B cell (primary cell): ENCODE measurements around the gene EPHB6. TPM values are rescaled to one million over a fixed set of nuclear protein-coding genes. Genes with fewer than 3 reads are reported as not detected.

Experiments
- ATAC-seq: fragments of 200-7000 bp; cut with Tn5 transposase; one replicate; pipeline ENCODE4 v1.10.0; 2021; ENCODE audit warnings: low read depth, mild to moderate bottlenecking, moderate number of reproducible peaks, moderate library complexity
- CTCF ChIA-PET: fragments of 350-600 bp; sonication (Branson Sonifier 250); formaldehyde crosslinking; loops from one replicate; lab custom pipeline; 2021; ENCODE audit warnings: antibody characterized with exemption, inconsistent platforms; lab: Charles Lee
- POLR2A ChIA-PET: fragments of 350-600 bp; sonication (Branson Sonifier 250); formaldehyde crosslinking; loops from one replicate; lab custom pipeline; 2021; ENCODE audit warnings: antibody characterized with exemption; lab: Charles Lee
- DNase-seq: peaks from one replicate; pipeline ENCODE4 v3.0.0; 2013
- H2AFZ ChIP-seq: 2 replicates; pipeline ENCODE4 v1.6.1; 2012; ENCODE audit warnings: mild to moderate bottlenecking, low read depth, low read length; ENCODE audit not compliant: insufficient read depth, poor library complexity, severe bottlenecking
- H3K27ac ChIP-seq, 2 donors: 1 replicate in 1 of 2; 2 replicates in 1 of 2; pipeline ENCODE4 v1.5.1; 2012 to 2013; ENCODE audit warnings: low read length in 2 of 2, mild to moderate bottlenecking in 2 of 2, moderate library complexity in 1 of 2
- H3K27me3 ChIP-seq, 4 experiments: fragments of 200-600 bp in 1 of 4; sonication (generic) in 1 of 4; replicated peaks in 1 of 4; 1 replicate in 2 of 4; 2 replicates in 2 of 4; pipeline versions ENCODE4 v1.6.1 to v1.7.0; 2013 to 2016; ENCODE audit warnings: low read length in 3 of 4, mild to moderate bottlenecking in 2 of 4, mixed read lengths in 1 of 4, moderate library complexity in 1 of 4; ENCODE audit not compliant: insufficient read depth in 4 of 4, control insufficient read depth in 3 of 4; ENCODE audit errors: control extremely low read depth in 1 of 4
- H3K36me3 ChIP-seq, 2 experiments: replicated peaks in 1 of 2; 1 replicate in 1 of 2; 2 replicates in 1 of 2; pipeline versions ENCODE4 v1.6.1 to v1.7.1; 2013; ENCODE audit warnings: low read length in 1 of 2; ENCODE audit not compliant: insufficient read depth in 2 of 2, control insufficient read depth in 1 of 2; ENCODE audit errors: control extremely low read depth in 1 of 2, extremely low read depth in 1 of 2
- H3K4me1 ChIP-seq, 2 donors: fragments of 200-600 bp in 1 of 2; sonication (generic) in 1 of 2; 1 replicate in 1 of 2; 2 replicates in 1 of 2; pipeline versions ENCODE4 v1.5.1 to v1.6.1; 2013 to 2017; ENCODE audit warnings: low read length in 2 of 2; ENCODE audit not compliant: control insufficient read depth in 2 of 2, insufficient read depth in 2 of 2
- H3K4me2 ChIP-seq: replicated peaks from 2 replicates; pipeline ENCODE3; 2012; ENCODE audit warnings: mild to moderate bottlenecking, low read depth, low read length; ENCODE audit not compliant: poor library complexity, severe bottlenecking
- H3K4me3 ChIP-seq, 5 experiments: fragments of 200-600 bp in 1 of 5; sonication (generic) in 1 of 5; 1 replicate in 3 of 5; 2 replicates in 2 of 5; pipeline versions ENCODE4 v1.5.1 to v1.7.0; 2011 to 2016; ENCODE audit warnings: low read length in 4 of 5, mild to moderate bottlenecking in 4 of 5, low read depth in 2 of 5, control low read depth in 1 of 5, moderate library complexity in 1 of 5; ENCODE audit not compliant: insufficient read depth in 1 of 5; ENCODE audit errors: control extremely low read depth in 1 of 5, extremely low read depth in 1 of 5
- H3K79me2 ChIP-seq: fragments of 200-600 bp; sonication (generic); one replicate; pipeline ENCODE4 v1.6.0; 2016; ENCODE audit warnings: low read length; ENCODE audit not compliant: control insufficient read depth, insufficient read depth
- H3K9ac ChIP-seq: fragments of 200-600 bp; sonication (generic); 2 replicates; pipeline ENCODE4 v1.6.1; 2017; ENCODE audit warnings: mild to moderate bottlenecking, low read length, moderate library complexity
- H3K9me3 ChIP-seq, 3 donors: one replicate each; pipeline versions ENCODE4 v1.6.1 to v1.7.1; 2013; ENCODE audit warnings: low read length in 2 of 3; ENCODE audit not compliant: control insufficient read depth in 2 of 3, insufficient read depth in 1 of 3; ENCODE audit errors: control extremely low read depth in 1 of 3
- H4K20me1 ChIP-seq: 2 replicates; pipeline ENCODE4 v1.6.0; 2012; ENCODE audit warnings: mild to moderate bottlenecking, low read length; ENCODE audit not compliant: insufficient read depth, control insufficient read depth, poor library complexity, severe bottlenecking
- H3K27ac Mint-ChIP-seq: one replicate; pipeline ENCODE4 v1.8.0; 2021; ENCODE audit warnings: mixed read lengths
- H3K27me3 Mint-ChIP-seq: one replicate; pipeline ENCODE4 v1.8.0; 2021; ENCODE audit warnings: mixed read lengths
- H3K4me1 Mint-ChIP-seq: one replicate; pipeline ENCODE4 v1.8.0; 2021; ENCODE audit warnings: mixed read lengths
- H3K4me3 Mint-ChIP-seq: one replicate; pipeline ENCODE4 v1.8.0; 2021; ENCODE audit warnings: mixed read lengths
- H3K9me3 Mint-ChIP-seq: one replicate; pipeline ENCODE4 v1.8.0; 2022; ENCODE audit warnings: mixed read lengths; ENCODE audit not compliant: insufficient read depth
- EZH2 ChIP-seq: IDR thresholded peaks from 2 replicates; pipeline ENCODE4 v1.6.1; 2012; ENCODE audit warnings: borderline replicate concordance, low read depth, mild to moderate bottlenecking, moderate library complexity, low read length; ENCODE audit not compliant: insufficient read depth, poor library complexity, severe bottlenecking
- WGBS: methylation state at CpG from one replicate; pipeline ENCODE4 v1.1.5; 2013; ENCODE audit warnings: missing lambda C conversion rate; ENCODE audit not compliant: insufficient coverage; 5-methylcytosine and 5-hydroxymethylcytosine counted together
- intact Hi-C: fragments of 100-400 bp; cut with micrococcal nuclease; formaldehyde crosslinking; loops from one replicate; pipeline ENCODE4 v1.10.0; 2022
- polyA plus RNA-seq: library from polyadenylated mRNA; depleted of rRNA; stranded (reverse); fragments of >200 nt; gene quantifications from 2 replicates; pipeline ENCODE4 v1.2.3, GENCODE V29; 2012
- total RNA-seq, 2 donors: library from RNA; stranded (reverse); fragments of 120-200 nt in 1 of 2; gene quantifications; 1 replicate in 1 of 2; 2 replicates in 1 of 2; pipeline versions ENCODE4 v1.2.3 to v1.2.4, GENCODE V29; 2013 to 2022
- TF ChIP-seq, protein P1 (sequence below): fragments of 200-600 bp; IDR thresholded peaks from one replicate; pipeline ENCODE4 v1.8.0; 2022; ENCODE audit warnings: antibody characterized with exemption, mild to moderate bottlenecking

EPHB6 gene
- total and polyA plus RNA-seq, 2 donors (not counting 1 experiment from before 2014, with no cell fraction given), result 65.3 to 69.6 TPM

DNA sequence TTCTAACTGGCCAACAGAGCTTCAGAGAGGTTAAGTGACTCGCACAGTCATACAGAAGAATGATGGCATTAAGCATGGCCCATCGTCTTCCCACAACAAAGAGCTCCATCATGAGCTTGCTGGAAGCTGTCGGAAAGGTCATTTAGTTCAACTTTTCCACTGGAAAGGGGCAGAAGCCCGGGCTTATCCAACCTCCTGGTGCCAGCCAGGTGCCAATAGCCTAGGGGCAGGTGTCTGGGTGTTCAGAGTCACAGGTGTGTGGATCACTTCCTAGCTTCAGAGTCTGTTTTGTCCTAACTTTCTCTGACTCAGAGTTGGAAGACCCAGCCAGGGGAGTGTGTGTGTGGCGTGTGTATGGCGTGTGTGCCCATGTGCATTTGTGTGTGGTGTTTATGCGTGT, 32.0 kb downstream of the EPHB6 start:
- H3K4me3 Mint-ChIP-seq, result no peak overlapping the region
- Histone ChIP-seq H3K9ac (no peak overlapping the region), H4K20me1 (no peaks in the 10 kb centered on the region), H3K9me3 (no peaks in the 10 kb centered on the region), H3K36me3 (no peaks in the 10 kb centered on the region), H3K4me2 (no peak overlapping the region), H3K4me1 (no peaks in the 10 kb centered on the region), H3K27me3 (peaks cover 0 to 7% (median 1%) of the 10 kb centered on the region in 4 experiments), H3K4me3 (no peak overlapping the region), H2AFZ (no peak overlapping the region), H3K79me2 (no peaks in the 10 kb centered on the region), H3K27ac (no peak overlapping the region)
- no peaks in the 10 kb centered on the region for H3K9me3 Mint-ChIP-seq
- ATAC-seq, result no peak
- ChIA-PET POLR2A (no interaction called here), CTCF (interaction anchor here (1.9 kb wide), 1 partner anchor 14 kb away, joined by 8 read pairs; no protein-coding TSS in a partner anchor)
- intact Hi-C loops, result no loop called here
- no peak overlapping the region for H3K27ac Mint-ChIP-seq
- DNase-seq, result no peak
- peaks cover 15% of the 10 kb centered on the region for H3K27me3 Mint-ChIP-seq
- no peaks in the 10 kb centered on the region for H3K4me1 Mint-ChIP-seq
- WGBS, result 72% methylated on average over 7 of the region's 7 CpGs
- no peak for TF ChIP-seq EZH2
- TF ChIP-seq, protein P1, sequence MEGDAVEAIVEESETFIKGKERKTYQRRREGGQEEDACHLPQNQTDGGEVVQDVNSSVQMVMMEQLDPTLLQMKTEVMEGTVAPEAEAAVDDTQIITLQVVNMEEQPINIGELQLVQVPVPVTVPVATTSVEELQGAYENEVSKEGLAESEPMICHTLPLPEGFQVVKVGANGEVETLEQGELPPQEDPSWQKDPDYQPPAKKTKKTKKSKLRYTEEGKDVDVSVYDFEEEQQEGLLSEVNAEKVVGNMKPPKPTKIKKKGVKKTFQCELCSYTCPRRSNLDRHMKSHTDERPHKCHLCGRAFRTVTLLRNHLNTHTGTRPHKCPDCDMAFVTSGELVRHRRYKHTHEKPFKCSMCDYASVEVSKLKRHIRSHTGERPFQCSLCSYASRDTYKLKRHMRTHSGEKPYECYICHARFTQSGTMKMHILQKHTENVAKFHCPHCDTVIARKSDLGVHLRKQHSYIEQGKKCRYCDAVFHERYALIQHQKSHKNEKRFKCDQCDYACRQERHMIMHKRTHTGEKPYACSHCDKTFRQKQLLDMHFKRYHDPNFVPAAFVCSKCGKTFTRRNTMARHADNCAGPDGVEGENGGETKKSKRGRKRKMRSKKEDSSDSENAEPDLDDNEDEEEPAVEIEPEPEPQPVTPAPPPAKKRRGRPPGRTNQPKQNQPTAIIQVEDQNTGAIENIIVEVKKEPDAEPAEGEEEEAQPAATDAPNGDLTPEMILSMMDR, result no peak

DNA sequence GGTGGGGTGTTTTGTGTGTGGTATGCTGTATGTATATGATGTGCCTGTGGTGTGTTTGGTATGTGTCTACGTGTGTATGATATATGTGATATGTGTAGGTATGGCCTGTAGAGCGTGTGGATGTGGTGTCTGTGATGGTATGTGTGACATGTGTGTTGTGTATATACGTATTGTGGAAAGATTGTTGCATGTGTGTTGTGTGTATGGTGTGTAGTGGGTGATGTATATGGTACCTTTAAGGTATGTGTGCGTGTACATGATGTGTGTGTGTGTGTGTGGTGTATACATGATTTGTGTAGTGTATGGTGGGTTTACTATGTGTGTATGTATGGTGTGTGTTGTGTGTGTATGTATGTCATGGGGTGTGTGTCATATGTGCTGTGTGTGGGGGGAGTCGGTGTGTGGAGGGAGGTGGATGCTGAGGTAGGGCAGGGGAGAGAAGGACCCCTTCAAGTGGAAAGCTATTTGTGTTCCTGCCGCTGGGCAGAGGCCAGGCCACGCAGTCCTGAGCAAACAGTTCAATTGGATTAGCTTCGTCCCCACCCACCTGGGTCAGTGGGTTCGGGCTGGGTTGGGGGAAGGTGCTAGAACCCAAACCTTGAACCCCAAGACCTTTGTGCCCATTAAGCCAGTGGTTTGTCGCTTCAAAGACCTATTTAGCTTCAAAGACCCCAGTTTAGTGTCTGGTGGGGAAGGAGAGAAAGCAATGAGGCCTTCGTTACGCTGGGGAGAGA, 32.6 kb downstream of the EPHB6 start:
- WGBS, result 91% methylated on average over 12 of the region's 12 CpGs
- no peaks in the 10 kb centered on the region for H3K9me3 ChIP-seq
- POLR2A ChIA-PET, result interaction anchor here (0.6 kb wide), 1 partner anchor 398 kb away, joined by 4 read pairs; no protein-coding TSS in a partner anchor
- TF ChIP-seq EZH2, result no peak
- TF ChIP-seq, protein P1, result no peak
- no peak overlapping the region for H3K27ac ChIP-seq
- no peaks in the 10 kb centered on the region for H4K20me1 ChIP-seq
- CTCF ChIA-PET, result interaction anchor here (0.9 to 1.9 kb wide), 2 partner anchors 15 to 23 kb away, joined by 3 to 8 read pairs; no protein-coding TSS in a partner anchor
- Mint-ChIP-seq H3K9me3 (no peaks in the 10 kb centered on the region), H3K4me3 (no peak overlapping the region), H3K27ac (no peak overlapping the region), H3K27me3 (peaks cover 15% of the 10 kb centered on the region), H3K4me1 (no peaks in the 10 kb centered on the region)
- peaks cover 0 to 7% (median 1%) of the 10 kb centered on the region in 4 experiments for H3K27me3 ChIP-seq
- H3K9ac ChIP-seq, result no peak overlapping the region
- ATAC-seq, result no peak
- no peak for DNase-seq
- no peaks in the 10 kb centered on the region for H3K79me2 ChIP-seq
- no peak overlapping the region for H2AFZ ChIP-seq
- H3K4me3 ChIP-seq, result no peak overlapping the region
- H3K4me2 ChIP-seq, result no peak overlapping the region
- no peaks in the 10 kb centered on the region for H3K4me1 ChIP-seq
- intact Hi-C loops, result no loop called here
- no peaks in the 10 kb centered on the region for H3K36me3 ChIP-seq
